Measurements from ENCODE around the gene PDSS1.
"Not testable (repeated sequence)": the region's sequence is repeated elsewhere in the genome, so short reads cannot be mapped to it uniquely, and the experiment has no call there.

The PDSS1 gene

DNA sequence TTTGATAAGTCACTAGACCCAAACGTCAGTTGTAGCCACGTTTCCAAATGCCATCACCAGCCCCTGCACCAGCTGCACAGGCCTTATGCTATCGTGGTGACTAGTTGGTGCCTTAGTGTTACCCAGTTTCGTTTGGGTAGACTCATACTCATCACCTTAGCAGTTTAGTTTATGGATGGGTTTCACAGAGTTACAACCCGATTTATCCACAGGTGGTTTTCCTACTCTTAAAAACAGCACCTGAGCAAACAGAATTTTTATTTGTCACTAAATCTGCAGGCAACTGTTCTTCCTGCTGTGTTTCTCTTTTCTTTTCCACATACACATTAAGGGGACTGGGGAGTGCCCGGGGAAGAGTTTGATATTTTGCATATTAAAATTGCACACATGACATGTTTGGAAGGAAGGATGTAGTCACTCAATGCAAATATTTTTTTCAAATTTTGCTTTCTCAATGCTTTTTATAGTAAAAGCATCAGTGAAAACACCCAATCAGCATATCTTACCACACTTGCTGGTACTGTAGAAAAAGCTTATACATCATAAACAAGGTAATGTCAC is 41.6 kb downstream of the PDSS1 start:
- DNase-seq (ENCODE audit: low read depth): no peak

DNA sequence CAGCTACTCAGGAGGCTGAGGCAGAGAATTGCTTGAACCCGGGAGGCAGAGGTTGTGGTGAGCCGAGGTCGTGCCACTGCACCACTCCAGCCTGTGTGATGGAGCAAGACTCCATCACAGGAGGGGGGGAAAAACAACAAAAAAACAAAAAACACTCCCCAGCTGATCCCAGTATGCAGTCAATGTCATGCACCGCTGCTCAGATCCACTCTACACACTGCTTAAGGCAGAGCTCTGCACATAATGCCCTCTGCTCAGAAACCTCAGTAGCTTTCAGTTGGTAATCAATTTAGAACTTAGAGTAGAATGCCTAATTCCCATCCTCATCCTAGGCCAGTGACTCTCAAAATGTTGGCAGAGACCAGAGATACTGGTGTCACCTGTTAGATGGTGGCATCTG is 43.9 kb downstream of the PDSS1 start:
- no peak for DNase-seq (ENCODE audit: low read depth)

DNA sequence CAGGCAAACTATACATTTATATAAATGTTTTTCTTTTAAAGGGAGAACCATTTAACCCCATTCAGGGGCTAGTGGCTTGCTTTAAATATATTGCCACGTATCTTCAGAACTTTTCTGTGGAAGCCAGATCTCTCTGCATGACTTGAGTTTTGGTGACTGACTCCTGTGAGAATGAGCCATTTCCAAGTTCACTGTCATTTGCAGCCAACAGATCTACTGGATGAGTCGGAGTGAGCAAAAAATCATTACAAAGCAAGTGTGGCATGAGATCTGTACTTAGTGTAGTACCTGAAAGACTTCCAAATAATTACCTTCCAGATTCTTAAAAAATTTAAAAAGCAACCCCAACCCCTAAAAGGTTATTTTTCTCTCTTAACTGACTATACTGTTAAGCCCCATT is 45.6 kb downstream of the PDSS1 start:
- no peak for DNase-seq (ENCODE audit: low read depth)

DNA sequence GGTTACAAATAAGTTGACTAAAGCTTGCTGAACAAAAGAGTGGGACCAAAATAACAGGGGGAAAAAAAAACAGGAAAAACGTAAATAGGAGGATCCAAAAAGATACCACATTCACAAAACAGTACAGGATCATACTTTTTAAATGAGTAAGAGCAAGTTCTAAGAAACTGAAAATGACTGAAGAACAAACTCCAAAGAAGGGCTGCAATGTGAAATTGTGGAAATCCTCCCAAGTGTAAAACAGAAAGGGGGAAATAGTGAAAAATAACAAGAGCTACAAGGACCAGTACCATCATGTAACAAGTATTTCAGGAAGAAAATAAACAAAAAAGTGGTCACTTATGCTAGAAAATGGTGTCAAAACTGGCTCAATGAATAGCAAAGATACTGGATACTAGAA is 46.3 kb downstream of the PDSS1 start:
- DNase-seq (ENCODE audit: low read depth): no peak

DNA sequence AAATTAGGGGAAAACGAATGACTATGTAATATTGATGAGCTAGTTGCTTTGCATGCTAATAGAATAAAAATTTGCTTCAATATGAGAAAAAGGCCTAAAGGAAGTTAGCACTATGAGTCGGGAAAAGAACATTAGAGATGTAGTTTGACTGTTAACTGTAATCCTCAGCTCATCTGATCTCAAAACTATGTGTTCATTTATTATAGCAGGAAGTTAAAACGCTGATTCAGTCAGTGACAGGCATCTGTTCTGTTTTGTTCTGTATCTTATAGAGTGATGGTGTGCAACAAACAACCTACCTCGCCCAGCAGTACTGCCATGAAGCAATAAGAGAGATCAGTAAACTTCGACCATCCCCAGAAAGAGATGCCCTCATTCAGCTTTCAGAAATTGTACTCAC is 48.6 kb downstream of the PDSS1 start:
- no peak for DNase-seq (ENCODE audit: low read depth)

DNA sequence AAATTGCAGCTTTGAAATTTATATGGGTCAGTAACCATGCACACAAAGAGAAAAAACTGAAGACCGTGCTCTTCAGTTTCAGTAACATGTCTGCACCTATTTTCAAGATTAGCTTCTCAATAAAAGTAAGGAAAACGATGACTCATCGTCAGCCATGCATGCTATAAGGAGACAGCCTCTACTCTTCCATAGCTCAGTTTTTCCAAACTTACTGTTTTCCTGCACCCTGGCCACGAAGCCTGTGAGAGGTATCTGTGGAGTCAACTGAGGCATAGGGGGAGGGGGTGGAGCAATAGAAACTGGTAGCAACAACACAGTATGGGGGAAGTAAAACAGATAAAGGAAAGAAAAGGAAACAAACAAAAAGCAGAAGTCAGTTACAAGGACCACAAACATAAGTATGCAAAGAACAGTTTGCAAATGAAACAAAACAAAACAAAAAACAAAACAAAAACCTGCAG is 58.0 kb downstream of the PDSS1 start:
- no peak for DNase-seq (ENCODE audit: low read depth)

DNA sequence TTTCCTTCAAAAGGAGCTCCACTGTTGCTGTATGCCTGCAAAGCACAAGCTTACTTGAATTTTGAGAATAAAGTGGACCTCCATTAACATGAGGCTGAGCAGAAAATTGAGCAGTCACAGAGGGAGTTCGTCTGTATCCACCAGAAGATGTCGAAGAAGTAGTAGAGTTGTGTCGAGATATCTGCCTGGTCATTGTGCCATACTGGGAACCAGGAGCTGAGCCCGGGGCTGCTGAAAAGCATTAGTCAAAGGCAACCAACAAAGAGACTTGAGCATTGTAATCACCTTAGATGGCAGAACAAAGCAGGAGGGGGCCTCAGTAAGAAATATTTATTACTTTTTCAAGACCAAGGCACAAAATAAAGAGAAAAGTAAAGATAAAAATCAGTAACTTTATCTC is 61.5 kb downstream of the PDSS1 start:
- no peak for DNase-seq (ENCODE audit: low read depth)

DNA sequence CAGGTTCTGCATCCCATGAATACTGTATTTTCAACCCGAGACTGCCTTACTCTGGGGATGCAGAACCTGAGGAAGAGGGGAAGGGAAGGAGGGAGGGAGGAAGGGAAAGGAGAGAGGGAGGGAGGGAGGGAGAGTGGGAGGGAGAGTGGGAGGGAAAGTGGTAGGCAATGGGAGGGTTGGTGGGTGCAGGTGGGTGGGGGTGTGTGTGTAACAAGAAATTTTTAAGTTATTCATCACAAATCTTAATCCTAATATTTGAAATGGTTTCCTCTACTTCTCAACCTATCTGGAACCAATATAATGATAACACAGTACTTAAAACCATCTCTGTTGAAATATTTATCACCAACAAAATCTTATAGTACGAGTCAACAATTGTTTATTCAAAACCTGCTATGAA is 68.0 kb downstream of the PDSS1 start:
- DNase-seq (ENCODE audit: low read depth): no peak

DNA sequence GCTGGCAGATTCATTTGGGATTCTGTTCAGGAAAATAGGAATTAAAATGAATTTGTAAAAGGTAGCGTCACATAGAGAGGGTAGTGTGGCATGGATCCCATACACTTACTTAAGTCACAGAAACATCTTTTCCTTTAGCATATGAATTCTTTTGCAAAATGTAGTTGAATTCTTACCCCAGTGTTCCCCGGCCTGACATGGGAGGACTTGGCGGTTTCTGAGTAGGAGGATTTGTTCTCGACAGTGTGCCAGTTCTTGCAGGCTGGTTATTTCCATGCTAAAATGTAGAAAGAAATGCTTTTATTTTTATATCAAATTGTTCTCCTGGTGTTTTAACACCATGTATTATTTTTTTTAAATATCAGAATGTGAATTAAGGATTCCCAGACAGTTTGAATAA is 72.6 kb downstream of the PDSS1 start:
- no peak for DNase-seq (ENCODE audit: low read depth)

DNA sequence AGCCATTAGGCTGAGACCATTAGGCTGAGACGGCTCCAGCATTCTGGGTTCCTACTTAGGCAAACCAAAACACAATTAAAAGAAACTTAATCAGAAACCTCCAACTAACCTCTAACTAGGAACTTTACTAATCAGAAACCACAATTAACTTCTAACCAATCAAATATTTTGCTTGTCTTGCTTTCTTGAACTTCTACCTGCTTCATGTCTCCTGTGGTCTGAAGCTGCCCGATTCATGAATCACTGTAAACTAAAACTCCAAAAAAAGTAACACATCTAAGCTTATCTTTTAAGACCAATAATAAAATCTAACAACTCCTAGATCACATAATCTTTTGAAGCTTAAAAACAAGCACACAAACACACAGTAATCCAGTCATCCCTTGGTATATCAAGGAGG is 76.1 kb downstream of the PDSS1 start:
- DNase-seq (ENCODE audit: low read depth): no peak

DNA sequence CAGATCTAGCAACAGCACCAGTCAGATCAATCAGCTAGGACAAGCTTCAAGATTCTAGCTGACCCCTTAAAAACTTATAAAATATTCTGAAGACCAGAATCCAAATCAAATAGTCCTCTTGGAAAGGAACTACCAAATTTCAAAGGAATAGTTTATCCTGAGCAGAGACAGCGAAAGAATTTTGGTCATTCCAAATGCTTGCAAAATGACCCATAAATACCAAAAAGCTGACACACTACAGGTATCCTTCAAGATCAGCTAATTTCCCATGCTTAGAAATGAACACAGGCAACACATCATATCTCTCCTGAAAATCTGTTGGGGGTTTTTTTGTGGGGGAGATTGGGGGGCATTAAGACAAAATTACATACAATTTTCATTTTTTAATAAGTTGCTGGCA is 78.8 kb downstream of the PDSS1 start:
- DNase-seq (ENCODE audit: low read depth): no peak

DNA sequence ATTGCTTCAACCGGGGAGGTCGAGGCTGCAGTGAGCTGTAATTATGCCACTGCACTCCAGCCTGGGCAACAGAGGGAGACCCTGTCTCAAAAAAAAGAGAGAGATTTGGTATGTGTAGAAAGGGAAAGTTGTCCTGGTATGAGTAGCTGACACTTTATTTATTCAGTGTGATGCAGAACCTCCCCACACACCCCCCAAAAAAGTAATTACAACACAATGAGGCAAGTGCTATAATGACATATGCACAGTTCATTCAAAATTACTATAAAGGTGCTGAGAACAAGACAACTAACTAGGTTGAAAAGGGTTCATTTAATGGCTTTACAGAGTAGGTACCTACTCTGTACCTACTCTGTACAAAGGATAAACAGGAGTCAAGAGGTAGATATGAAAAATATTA is 80.2 kb downstream of the PDSS1 start:
- DNase-seq (ENCODE audit: low read depth): no peak

DNA sequence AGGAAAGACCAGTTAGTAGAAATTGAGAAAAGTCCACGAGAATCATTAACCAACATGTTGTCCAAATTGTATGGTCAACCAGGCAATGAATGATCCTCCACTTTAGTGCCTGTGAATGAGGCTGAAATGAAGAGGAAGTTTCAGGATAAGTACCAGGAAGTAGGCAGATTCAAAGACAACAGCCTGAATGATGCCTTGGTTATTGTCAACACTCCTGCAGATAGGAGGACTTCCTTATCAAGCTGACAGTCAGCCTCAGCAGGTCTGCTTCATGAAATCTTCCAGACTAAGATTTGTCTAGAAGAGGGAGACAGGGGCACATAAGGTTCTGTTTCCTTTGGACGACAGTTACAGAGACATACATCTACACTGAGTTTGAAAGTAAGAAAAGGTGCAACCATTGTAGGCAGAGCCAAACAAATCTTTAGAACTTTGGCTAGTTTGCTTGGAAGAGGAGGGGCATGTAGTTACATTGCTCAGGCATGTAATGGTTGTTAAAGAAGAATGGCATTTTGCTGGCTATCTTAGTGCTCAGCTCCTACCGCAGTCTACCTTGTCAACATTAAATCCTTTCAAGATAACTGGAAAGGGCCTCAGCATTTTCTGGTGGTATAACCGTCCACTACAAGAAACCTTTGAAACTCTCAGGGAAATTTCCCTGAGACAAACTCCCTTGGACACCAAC is 81.8 kb downstream of the PDSS1 start:
- DNase-seq (ENCODE audit: low read depth): no peak

DNA sequence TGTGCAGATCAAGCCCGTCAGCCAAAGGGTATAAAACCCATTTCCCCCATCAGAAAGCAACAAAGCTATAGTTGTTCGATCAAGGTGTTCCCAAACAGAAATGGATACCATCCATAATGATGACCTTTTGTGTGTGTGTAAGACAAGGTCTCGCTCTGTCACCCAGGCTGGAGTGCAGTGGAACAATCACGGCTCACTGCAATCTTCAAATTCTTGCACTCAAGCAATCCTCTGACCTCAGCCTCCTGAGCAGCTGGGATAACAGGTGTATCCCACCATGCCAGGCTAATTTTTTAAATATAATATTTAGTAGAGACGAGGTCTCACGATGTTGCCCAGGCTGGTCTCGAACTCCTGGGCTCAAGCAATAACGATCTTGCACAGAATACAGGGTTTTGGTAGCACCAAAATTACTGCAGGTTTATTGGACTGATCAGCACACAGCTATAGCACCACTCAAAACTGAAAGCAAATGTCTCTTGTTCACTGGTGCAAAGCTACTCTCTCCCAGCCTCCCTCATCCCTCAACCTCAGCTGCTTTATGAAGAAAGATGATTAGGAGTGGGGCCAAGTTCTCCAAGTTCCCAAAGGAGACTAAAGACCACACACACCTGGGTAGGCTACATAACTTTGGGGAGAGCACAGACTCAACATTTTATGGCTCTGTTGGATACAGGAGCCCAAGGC is 82.7 kb downstream of the PDSS1 start:
- DNase-seq (ENCODE audit: low read depth): no peak

DNA sequence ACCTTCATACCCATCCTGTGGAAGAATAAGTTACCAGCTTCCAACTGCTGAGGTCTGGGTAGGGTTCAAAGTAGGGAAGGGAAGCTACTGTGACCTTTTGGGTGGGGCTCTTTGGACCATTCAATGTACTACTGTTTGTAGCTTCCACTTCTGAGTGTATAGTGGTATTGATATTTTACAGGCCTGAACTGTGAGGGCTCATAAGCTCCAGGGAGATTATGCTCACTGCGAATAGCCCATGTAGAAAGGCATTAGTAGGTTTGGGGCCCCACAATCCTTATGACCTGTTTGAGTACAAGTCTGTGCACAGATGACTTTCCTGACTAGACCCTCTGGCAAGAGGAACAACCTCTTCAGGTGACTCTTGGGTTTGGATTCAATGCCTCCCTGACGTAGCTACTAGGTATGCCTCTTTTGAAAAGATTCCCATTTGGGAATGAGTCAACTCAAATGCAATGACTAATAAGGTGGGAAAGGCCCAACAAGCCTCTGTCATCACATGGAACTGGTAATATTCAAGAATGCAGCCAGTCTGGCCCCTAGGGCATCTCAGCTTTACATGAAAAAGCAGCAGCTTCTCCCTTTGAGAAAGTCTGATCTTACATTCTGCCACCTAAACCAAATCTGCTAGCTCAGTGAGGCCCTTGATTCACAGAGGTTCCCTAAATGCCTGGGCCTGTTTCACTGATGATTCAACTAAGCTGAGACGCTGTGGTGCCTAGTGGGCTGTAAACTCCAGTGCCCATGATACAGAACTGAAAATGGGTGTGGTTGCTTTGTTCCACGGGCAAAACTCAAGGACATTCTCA is 83.5 kb downstream of the PDSS1 start:
- no peak for DNase-seq (ENCODE audit: low read depth)

DNA sequence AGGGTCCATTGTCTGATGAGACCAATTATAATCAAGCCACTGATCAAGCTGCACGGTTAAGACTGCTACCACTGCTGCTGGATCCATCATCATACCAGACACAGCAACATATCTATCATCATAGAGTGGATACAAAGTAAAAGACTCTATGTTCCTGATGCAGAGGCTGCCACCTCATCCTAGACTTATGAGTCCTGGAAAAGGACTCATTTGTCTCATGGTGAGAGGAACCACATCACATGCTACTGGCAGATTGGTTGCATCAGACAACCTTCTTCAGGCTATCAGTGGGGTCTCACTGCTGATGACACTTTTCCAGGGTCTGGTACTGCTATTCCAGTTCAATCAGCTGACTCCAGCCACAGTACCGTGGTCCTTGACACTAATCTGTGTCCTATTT is 84.3 kb downstream of the PDSS1 start:
- no peak for DNase-seq (ENCODE audit: low read depth)

DNA sequence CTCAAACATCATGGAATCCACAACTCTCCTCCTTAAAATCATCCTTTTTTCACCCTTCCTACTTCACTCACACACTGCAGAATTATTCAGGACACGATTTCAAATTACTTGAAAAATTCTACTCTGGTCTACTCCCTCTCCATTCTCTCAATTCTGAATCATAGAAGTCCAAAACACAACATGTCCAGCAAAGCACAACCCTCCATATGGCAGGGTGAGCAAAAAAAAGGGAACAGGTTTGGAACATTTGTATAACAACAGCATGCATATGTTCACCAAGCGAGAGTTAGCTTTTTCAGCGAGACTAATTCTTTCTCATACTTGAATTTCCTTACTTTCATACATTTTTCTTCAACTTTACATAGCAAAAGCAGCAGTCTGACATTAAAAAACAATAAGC is 89.9 kb downstream of the PDSS1 start:
- DNase-seq (ENCODE audit: low read depth): no peak

DNA sequence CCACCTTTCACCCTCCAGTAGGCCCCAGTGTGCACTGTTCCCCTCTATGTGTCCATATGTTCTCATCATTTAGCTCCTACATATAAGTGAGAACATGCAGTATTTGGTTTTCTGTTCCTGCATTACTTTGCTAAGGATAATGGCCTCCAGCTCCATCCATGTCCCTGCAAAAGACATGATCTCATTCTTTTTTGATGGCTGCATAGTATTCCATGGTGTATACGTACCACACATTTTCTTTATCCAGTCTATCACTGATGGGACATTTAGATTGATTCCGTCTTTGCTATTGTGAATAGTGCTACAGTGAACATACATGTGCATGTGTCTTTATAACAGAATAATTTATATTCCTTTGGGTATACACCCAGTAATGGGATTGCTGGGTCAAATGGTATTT is 92.3 kb downstream of the PDSS1 start:
- DNase-seq (ENCODE audit: low read depth): not testable (repeated sequence)

DNA sequence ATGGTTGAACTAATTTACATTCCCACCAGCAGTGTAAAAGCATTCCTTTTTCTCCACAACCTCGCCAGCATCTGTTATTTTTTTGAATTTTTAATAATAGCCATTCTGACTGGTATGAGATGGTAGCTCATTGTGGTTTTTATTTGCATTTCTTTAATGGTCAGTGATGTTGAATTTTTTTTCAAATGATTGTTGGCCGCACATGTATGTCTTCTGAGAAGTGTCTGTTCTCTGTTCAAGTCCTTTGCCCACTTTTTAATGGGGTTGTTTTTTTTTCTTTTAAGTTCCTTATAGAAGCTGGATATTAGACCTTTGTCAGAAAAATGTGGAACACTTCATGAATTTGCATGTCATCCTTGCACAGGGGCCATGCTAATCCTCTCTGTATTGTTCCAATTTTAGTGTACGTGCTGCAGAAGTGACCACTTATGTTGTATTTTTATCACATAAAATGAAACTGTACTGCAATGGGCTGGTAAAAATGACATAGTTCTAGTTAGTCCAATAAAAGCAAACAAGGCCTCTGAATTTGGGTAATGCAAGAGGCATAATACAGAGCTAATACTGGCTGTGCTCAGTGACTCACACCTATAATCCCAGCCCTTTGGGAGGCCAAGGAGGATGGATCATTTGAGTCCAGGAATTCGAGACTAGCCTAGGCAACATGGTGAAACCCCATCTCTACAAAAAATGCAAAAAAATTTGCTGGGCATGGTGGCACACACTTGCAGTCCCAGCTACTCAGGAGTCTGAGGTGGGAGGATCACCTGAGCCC is 92.9 kb downstream of the PDSS1 start:
- DNase-seq (ENCODE audit: low read depth): no peak

DNA sequence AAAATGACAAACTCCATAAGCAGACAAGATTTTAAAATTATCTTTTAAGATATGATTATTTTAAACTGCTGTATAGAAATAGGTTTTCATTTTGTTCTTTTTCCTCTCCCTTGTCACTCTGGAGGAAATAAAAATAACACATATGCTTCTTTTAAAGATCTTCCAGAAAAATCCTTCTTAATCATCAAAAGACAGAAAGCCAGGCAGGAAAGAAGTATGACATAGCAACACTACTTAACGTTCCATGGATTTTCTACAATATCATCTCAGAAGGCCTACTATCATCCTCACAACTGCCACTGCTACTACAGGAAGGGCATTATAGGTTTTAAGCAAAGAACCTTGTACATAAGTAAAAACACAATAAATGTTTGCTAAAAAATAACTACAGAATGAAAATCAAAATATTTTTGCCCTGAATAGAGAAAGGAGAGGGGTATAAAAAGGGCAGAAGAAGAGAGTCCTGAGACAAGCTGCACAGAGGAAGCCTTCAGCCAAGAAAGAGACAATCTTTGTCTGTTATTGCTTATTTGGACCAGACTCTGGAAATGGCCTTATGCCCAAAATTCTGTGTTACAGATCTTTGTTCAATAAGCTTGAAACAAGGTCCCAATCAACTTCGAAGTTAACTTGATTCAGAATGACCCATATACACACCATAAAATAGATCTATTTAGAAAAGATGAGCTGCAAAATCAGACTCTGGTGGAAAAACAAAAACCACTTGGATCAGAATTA is 95.4 kb downstream of the PDSS1 start:
- no peak for DNase-seq (ENCODE audit: low read depth)

Measured in stimulated activated CD8-positive, alpha-beta memory T cell treated with anti-CD3 and anti-CD28 coated beads, Interleukin-15, amount 100 ng/mL, for 1 hour (primary cell).